Activated CD4-positive, alpha-beta memory T cell treated with anti-CD3 and anti-CD28 coated beads, Interleukin-2, amount 10 ng/mL, durations not matched to agents 7 days and 5 days (primary cell): ENCODE measurements around the gene OXSR1. TPM values are rescaled to one million over a fixed set of nuclear protein-coding genes. Genes with fewer than 3 reads are reported as not detected.
"Not testable (repeated sequence)": the region's sequence is repeated elsewhere in the genome, so short reads cannot be mapped to it uniquely, and the experiment has no call there.

Experiments used
- CTCF ChIA-PET: fragments of 350-600 bp; sonication (Branson Sonifier 250); formaldehyde crosslinking; loops from one replicate; lab custom pipeline; 2021; ENCODE audit warnings: antibody characterized with exemption, inconsistent platforms; lab: Charles Lee
- POLR2A ChIA-PET: fragments of 350-600 bp; sonication (Branson Sonifier 250); formaldehyde crosslinking; loops from one replicate; lab custom pipeline; 2021; ENCODE audit warnings: antibody characterized with exemption; lab: Charles Lee
- DNase-seq: peaks from one replicate; pipeline ENCODE4 v3.0.0-alpha.2; 2020
- H3K27ac Mint-ChIP-seq: one replicate; pipeline ENCODE4 v1.8.0; 2021; ENCODE audit warnings: mild to moderate bottlenecking, mixed read lengths
- H3K27me3 Mint-ChIP-seq: one replicate; pipeline ENCODE4 v1.8.0; 2021; ENCODE audit warnings: mixed read lengths
- H3K36me3 Mint-ChIP-seq: one replicate; pipeline ENCODE4 v1.8.0; 2021; ENCODE audit warnings: low read depth, mixed read lengths
- H3K4me1 Mint-ChIP-seq: one replicate; pipeline ENCODE4 v1.8.0; 2021; ENCODE audit warnings: mixed read lengths
- H3K4me3 Mint-ChIP-seq: one replicate; pipeline ENCODE4 v1.8.0; 2021; ENCODE audit warnings: mild to moderate bottlenecking, mixed read lengths
- H3K9me3 Mint-ChIP-seq: one replicate; pipeline ENCODE4 v1.8.0; 2021; ENCODE audit warnings: mixed read lengths
- total RNA-seq, 2 experiments: library from RNA; stranded (reverse); gene quantifications; one replicate each; pipeline ENCODE4 v1.2.3, GENCODE V29; 2021

Gene OXSR1
- total RNA-seq, 2 experiments from 2014 or later: 67.5 to 71.3 TPM

- POLR2A ChIA-PET: interaction anchor here (1.3 to 12.7 kb wide), 3 partner anchors 11 to 111 kb away, joined by 3 to 116 read pairs (median 109); partner anchors contain the start of genes ACAA1, MYD88 and OXSR1
- peak overlapping the region; percentile 93 for H3K27ac Mint-ChIP-seq
- no peak overlapping the region for H3K4me3 Mint-ChIP-seq
- DNase-seq: peak; percentile 18
- peaks cover 4% of the 10 kb centered on the region for H3K27me3 Mint-ChIP-seq
- peaks cover 58% of the 10 kb centered on the region for H3K4me1 Mint-ChIP-seq
- peaks cover 19% of the 10 kb centered on the region for H3K9me3 Mint-ChIP-seq
- CTCF ChIA-PET: interaction anchor here (5.4 kb wide), 1 partner anchor 14 kb away, joined by 55 read pairs; the partner anchor contains the start of gene OXSR1
- peaks cover 20% of the 10 kb centered on the region for H3K36me3 Mint-ChIP-seq
These were observed 14.4 kb upstream of the OXSR1 start for GRCh38 chr3:38150780-38151528.

- peaks cover 13% of the 10 kb centered on the region for H3K36me3 Mint-ChIP-seq
These were observed 13.6 kb upstream of the OXSR1 start for GRCh38 chr3:38151667-38152265.

GRCh38 chr3:38152609-38153008 lies 12.7 kb upstream of the OXSR1 start:
- H3K27ac Mint-ChIP-seq: peak overlapping the region; percentile 59
- H3K9me3 Mint-ChIP-seq: peaks cover 4% of the 10 kb centered on the region
- H3K4me1 Mint-ChIP-seq: peaks cover 57% of the 10 kb centered on the region
- POLR2A ChIA-PET: interaction anchor here (1.3 to 12.7 kb wide), 3 partner anchors 12 to 113 kb away, joined by 3 to 116 read pairs (median 109); partner anchors contain the start of genes ACAA1, MYD88 and OXSR1
- H3K36me3 Mint-ChIP-seq: peaks cover 7% of the 10 kb centered on the region
- H3K4me3 Mint-ChIP-seq: no peak overlapping the region
- no peaks in the 10 kb centered on the region for H3K27me3 Mint-ChIP-seq
- DNase-seq: no peak
- CTCF ChIA-PET: interaction anchor here (0.9 to 5.4 kb wide), 4 partner anchors 9 to 156 kb away, joined by 3 to 55 read pairs (median 4); partner anchors contain the start of gene OXSR1

More at GRCh38 chr3:38151667-38152265, 13.6 kb upstream of the OXSR1 start:
- peaks cover 58% of the 10 kb centered on the region for H3K4me1 Mint-ChIP-seq
- H3K27ac Mint-ChIP-seq: peak overlapping the region; percentile 93
- DNase-seq: peak; percentile 41
- POLR2A ChIA-PET: interaction anchor here (1.3 to 12.7 kb wide), 3 partner anchors 12 to 112 kb away, joined by 3 to 116 read pairs (median 109); partner anchors contain the start of genes ACAA1, MYD88 and OXSR1
- H3K9me3 Mint-ChIP-seq: peaks cover 12% of the 10 kb centered on the region
- no peaks in the 10 kb centered on the region for H3K27me3 Mint-ChIP-seq
- CTCF ChIA-PET: interaction anchor here (1.0 to 5.4 kb wide), 2 partner anchors 10 to 13 kb away, joined by 3 to 55 read pairs; partner anchors contain the start of gene OXSR1
- no peak overlapping the region for H3K4me3 Mint-ChIP-seq

- Mint-ChIP-seq H3K9me3 (no peaks in the 10 kb centered on the region), H3K27ac (peak overlapping the region; percentile 59), H3K36me3 (peaks cover 4% of the 10 kb centered on the region), H3K4me3 (no peak overlapping the region), H3K27me3 (no peaks in the 10 kb centered on the region), H3K4me1 (peaks cover 54% of the 10 kb centered on the region)
- POLR2A ChIA-PET: interaction anchor here (8.2 to 12.7 kb wide), 2 partner anchors 11 to 13 kb away, joined by 109 to 116 read pairs; partner anchors contain the start of genes ACAA1, MYD88 and OXSR1
- DNase-seq: no peak
- CTCF ChIA-PET: interaction anchor here (0.9 to 5.4 kb wide), 4 partner anchors 10 to 156 kb away, joined by 3 to 55 read pairs (median 4); partner anchors contain the start of genes ACAA1 and OXSR1
These were observed 12.1 kb upstream of the OXSR1 start for GRCh38 chr3:38153221-38153620.

- Mint-ChIP-seq H3K9me3 (no peaks in the 10 kb centered on the region), H3K27ac (no peak overlapping the region), H3K27me3 (no peaks in the 10 kb centered on the region), H3K4me3 (no peak overlapping the region), H3K4me1 (peaks cover 54% of the 10 kb centered on the region), H3K36me3 (peaks cover 4% of the 10 kb centered on the region)
- CTCF ChIA-PET: interaction anchor here (1.0 to 5.4 kb wide), 3 partner anchors 11 to 17 kb away, joined by 4 to 55 read pairs (median 5); partner anchors contain the start of genes ACAA1 and OXSR1
- POLR2A ChIA-PET: interaction anchor here (0.8 to 12.7 kb wide), 3 partner anchors 10 to 52 kb away, joined by 3 to 116 read pairs (median 109); partner anchors contain the start of genes ACAA1, MYD88 and OXSR1
- no peak for DNase-seq
These were observed 11.3 kb upstream of the OXSR1 start for GRCh38 chr3:38154033-38154494.

- Mint-ChIP-seq H3K9me3 (no peaks in the 10 kb centered on the region), H3K27ac (no peak overlapping the region), H3K27me3 (no peaks in the 10 kb centered on the region), H3K4me3 (no peak overlapping the region), H3K4me1 (peaks cover 48% of the 10 kb centered on the region), H3K36me3 (no peaks in the 10 kb centered on the region)
- DNase-seq: no peak
- ChIA-PET POLR2A (interaction anchor here (0.8 to 12.7 kb wide), 3 partner anchors 10 to 51 kb away, joined by 3 to 116 read pairs (median 109); partner anchors contain the start of genes ACAA1, MYD88 and OXSR1), CTCF (interaction anchor here (5.4 kb wide), 1 partner anchor 10 kb away, joined by 55 read pairs; the partner anchor contains the start of gene OXSR1)
These were observed 10.6 kb upstream of the OXSR1 start for GRCh38 chr3:38154625-38155255.

- CTCF ChIA-PET: interaction anchor here (5.4 kb wide), 1 partner anchor 9 kb away, joined by 55 read pairs; the partner anchor contains the start of gene OXSR1
- no peak for DNase-seq
- H3K4me3 Mint-ChIP-seq: no peak overlapping the region
- no peaks in the 10 kb centered on the region for H3K9me3 Mint-ChIP-seq
- no peaks in the 10 kb centered on the region for H3K36me3 Mint-ChIP-seq
- no peak overlapping the region for H3K27ac Mint-ChIP-seq
- no peaks in the 10 kb centered on the region for H3K27me3 Mint-ChIP-seq
- H3K4me1 Mint-ChIP-seq: peaks cover 44% of the 10 kb centered on the region
- POLR2A ChIA-PET: interaction anchor here (8.2 to 12.7 kb wide), 2 partner anchors 9 to 16 kb away, joined by 109 to 116 read pairs; partner anchors contain the start of genes ACAA1, MYD88 and OXSR1
These were observed 9.5 kb upstream of the OXSR1 start for GRCh38 chr3:38155825-38156224.

GRCh38 chr3:38157117-38157516 lies 8.2 kb upstream of the OXSR1 start:
- H3K36me3 Mint-ChIP-seq: no peaks in the 10 kb centered on the region
- ChIA-PET CTCF (no interaction called here), POLR2A (interaction anchor here (8.2 to 12.7 kb wide), 2 partner anchors 7 to 17 kb away, joined by 109 to 116 read pairs; partner anchors contain the start of genes ACAA1, MYD88 and OXSR1)
- no peaks in the 10 kb centered on the region for H3K9me3 Mint-ChIP-seq
- no peaks in the 10 kb centered on the region for H3K27me3 Mint-ChIP-seq
- no peak overlapping the region for H3K27ac Mint-ChIP-seq
- peaks cover 31% of the 10 kb centered on the region for H3K4me1 Mint-ChIP-seq
- DNase-seq: no peak
- H3K4me3 Mint-ChIP-seq: no peak overlapping the region

GRCh38 chr3:38157595-38157994 lies 7.7 kb upstream of the OXSR1 start:
- ChIA-PET POLR2A (interaction anchor here (8.2 to 12.7 kb wide), 2 partner anchors 7 to 18 kb away, joined by 109 to 116 read pairs; partner anchors contain the start of genes ACAA1, MYD88 and OXSR1), CTCF (no interaction called here)
- Mint-ChIP-seq H3K4me3 (no peak overlapping the region), H3K27me3 (no peaks in the 10 kb centered on the region), H3K4me1 (peaks cover 28% of the 10 kb centered on the region), H3K36me3 (no peaks in the 10 kb centered on the region), H3K27ac (no peak overlapping the region), H3K9me3 (no peaks in the 10 kb centered on the region)
- DNase-seq: no peak

- ChIA-PET CTCF (no interaction called here), POLR2A (interaction anchor here (8.2 to 12.7 kb wide), 2 partner anchors 6 to 18 kb away, joined by 109 to 116 read pairs; partner anchors contain the start of genes ACAA1, MYD88 and OXSR1)
- Mint-ChIP-seq H3K27ac (no peak overlapping the region), H3K4me1 (peaks cover 25% of the 10 kb centered on the region), H3K9me3 (no peaks in the 10 kb centered on the region), H3K36me3 (no peaks in the 10 kb centered on the region), H3K27me3 (no peaks in the 10 kb centered on the region), H3K4me3 (no peak overlapping the region)
- no peak for DNase-seq
These were observed 6.9 kb upstream of the OXSR1 start for GRCh38 chr3:38158472-38158871.

GRCh38 chr3:38160704-38161103 lies 4.6 kb upstream of the OXSR1 start:
- DNase-seq, H3K36me3 Mint-ChIP-seq, H3K27me3 Mint-ChIP-seq, CTCF ChIA-PET, H3K27ac Mint-ChIP-seq, POLR2A ChIA-PET, H3K9me3 Mint-ChIP-seq, H3K4me3 Mint-ChIP-seq: not testable (repeated sequence)
- H3K4me1 Mint-ChIP-seq: peaks cover 17% of the 10 kb centered on the region
